Neural cell (in vitro differentiated cells): Measurements from ENCODE around the gene PTPRR. TPM values are rescaled to one million over a fixed set of nuclear protein-coding genes. Genes with fewer than 3 reads are reported as not detected.

Experiments
- H2AFZ ChIP-seq: fragments of 200-600, 300-800 bp; sonication (generic), shearing (Covaris generic); 2 replicates; pipeline ENCODE4 v1.6.0; 2014; ENCODE audit warnings: low read depth, mild to moderate bottlenecking, antibody characterized with exemption, low read length, moderate library complexity
- H3F3A ChIP-seq: fragments of 200-600 bp; shearing (Covaris generic); 2 replicates; pipeline ENCODE4 v1.6.1; 2016; ENCODE audit warnings: mild to moderate bottlenecking, moderate library complexity, mixed read lengths, antibody characterized with exemption, low read length; ENCODE audit not compliant: insufficient read depth, poor library complexity, severe bottlenecking
- H3K27ac ChIP-seq: fragments of 200-600, 300-800 bp; sonication (generic), shearing (Covaris generic); 2 replicates; pipeline ENCODE4 v1.5.1; 2014; ENCODE audit warnings: mild to moderate bottlenecking, low read length, moderate library complexity
- H3K27me3 ChIP-seq: fragments of 300-800, 200-600 bp; sonication (generic), shearing (Covaris generic); 2 replicates; pipeline ENCODE4 v1.6.0; 2014; ENCODE audit warnings: mild to moderate bottlenecking, low read depth, low read length, moderate library complexity; ENCODE audit not compliant: insufficient read depth
- H3K36me3 ChIP-seq: fragments of 300-800, 200-600 bp; sonication (generic), shearing (Covaris generic); 2 replicates; pipeline ENCODE4 v1.5.1; 2014; ENCODE audit warnings: mild to moderate bottlenecking, antibody characterized with exemption, low read length, moderate library complexity; ENCODE audit not compliant: insufficient read depth
- H3K4me2 ChIP-seq: fragments of 300-800, 200-600 bp; sonication (generic), shearing (Covaris generic); 2 replicates; pipeline ENCODE4 v1.6.0; 2014; ENCODE audit warnings: mild to moderate bottlenecking, low read length
- H3K4me3 ChIP-seq: fragments of 300-800, 200-600 bp; sonication (generic), shearing (Covaris generic); 2 replicates; pipeline ENCODE4 v1.5.1; 2014; ENCODE audit warnings: mild to moderate bottlenecking, low read length, moderate library complexity
- H3K79me2 ChIP-seq: fragments of 200-600 bp; shearing (Covaris generic); replicated peaks from 2 replicates; pipeline ENCODE4 v1.6.0; 2014; ENCODE audit warnings: mild to moderate bottlenecking, low read length, moderate library complexity; ENCODE audit not compliant: insufficient read depth
- H3K9ac ChIP-seq: fragments of 300-800, 200-600 bp; sonication (generic), shearing (Covaris generic); 2 replicates; pipeline ENCODE4 v1.6.1; 2016; ENCODE audit warnings: mild to moderate bottlenecking, low read length, mixed read lengths
- H3K9me2 ChIP-seq: fragments of 200-600 bp; shearing (Covaris generic); 2 replicates; pipeline ENCODE4 v1.6.1; 2016; ENCODE audit warnings: mild to moderate bottlenecking, low read length, mixed read lengths; ENCODE audit not compliant: insufficient read depth
- H3K9me3 ChIP-seq: fragments of 200-600, 300-800 bp; sonication (generic), shearing (Covaris generic); 2 replicates; pipeline ENCODE4 v1.6.1; 2016; ENCODE audit warnings: mild to moderate bottlenecking, mixed run types, low read length, moderate library complexity, mixed read lengths
- H4K20me1 ChIP-seq: fragments of 200-600 bp; shearing (Covaris generic); 2 replicates; pipeline ENCODE4 v1.6.1; 2016; ENCODE audit warnings: mild to moderate bottlenecking, mixed run types; ENCODE audit not compliant: insufficient read depth
- EP300 ChIP-seq: fragments of 450-650 bp; conservative IDR thresholded peaks from 2 replicates; pipeline ENCODE4 v1.6.1; 2014; ENCODE audit warnings: antibody characterized with exemption, mild to moderate bottlenecking, moderate library complexity; ENCODE audit not compliant: poor library complexity, severe bottlenecking
- EZH2 ChIP-seq: fragments of 200-600, 300-800 bp; shearing (Covaris generic), sonication (generic); IDR thresholded peaks from 2 replicates; pipeline ENCODE4 v1.6.1; 2014; ENCODE audit warnings: antibody characterized with exemption, low read length, borderline replicate concordance, mild to moderate bottlenecking; ENCODE audit not compliant: insufficient read depth, poor library complexity, severe bottlenecking
- MXI1 ChIP-seq: fragments of 450-650 bp; conservative IDR thresholded peaks from 2 replicates; pipeline ENCODE4 v1.6.1; 2014; ENCODE audit warnings: antibody characterized with exemption, mild to moderate bottlenecking; ENCODE audit not compliant: poor library complexity, severe bottlenecking
- POLR2AphosphoS5 ChIP-seq: IDR thresholded peaks from 2 replicates; pipeline ENCODE4 v1.6.1; 2012
- RAD21 ChIP-seq: fragments of 450-650 bp; conservative IDR thresholded peaks from 2 replicates; pipeline ENCODE4 v1.6.1; 2014; ENCODE audit warnings: antibody characterized with exemption, mild to moderate bottlenecking, moderate library complexity
- SMC3 ChIP-seq: fragments of 450-650 bp; conservative IDR thresholded peaks from 2 replicates; pipeline ENCODE4 v1.6.1; 2014; ENCODE audit warnings: antibody characterized with exemption, mild to moderate bottlenecking, moderate library complexity; ENCODE audit not compliant: poor library complexity
- TAF1 ChIP-seq: IDR thresholded peaks from 2 replicates; pipeline ENCODE4 v1.6.1; 2012; ENCODE audit warnings: low read depth
- polyA plus RNA-seq: library from polyadenylated mRNA; depleted of rRNA; stranded (reverse); fragments of >200 nt; gene quantifications from 2 replicates; pipeline ENCODE4 v1.2.3, GENCODE V29; 2014
- TF ChIP-seq, protein P1 (sequence below): fragments of 450-650 bp; IDR thresholded peaks from 2 replicates; pipeline ENCODE4 v1.5.1; 2014; ENCODE audit warnings: antibody characterized with exemption, mild to moderate bottlenecking, moderate library complexity; ENCODE audit not compliant: poor library complexity, severe bottlenecking
- TF ChIP-seq, protein P2 (sequence below): IDR thresholded peaks from 2 replicates; pipeline ENCODE4 v1.6.1; 2012; ENCODE audit warnings: borderline replicate concordance

The PTPRR gene
- polyA plus RNA-seq, 1 donor from 2014 or later, result 2.2 TPM

- H3K4me3 ChIP-seq, result no peak overlapping the region
- no peaks in the 10 kb centered on the region for H3K27me3 ChIP-seq
- H3K9ac ChIP-seq, result no peak overlapping the region
- no peaks in the 10 kb centered on the region for H3K9me3 ChIP-seq
- no peaks in the 10 kb centered on the region for H3K36me3 ChIP-seq
- no peaks in the 10 kb centered on the region for H3F3A ChIP-seq
- H3K27ac ChIP-seq, result no peak overlapping the region
- no peaks in the 10 kb centered on the region for H3K79me2 ChIP-seq
- no peaks in the 10 kb centered on the region for H4K20me1 ChIP-seq
- H3K4me2 ChIP-seq, result no peak overlapping the region
- no peaks in the 10 kb centered on the region for H3K9me2 ChIP-seq
- TF ChIP-seq RAD21 (no peak), EZH2 (no peak), SMC3 (no peak), MXI1 (no peak), TAF1 (no peak), POLR2AphosphoS5 (no peak), EP300 (no peak)
- TF ChIP-seq, protein P1, sequence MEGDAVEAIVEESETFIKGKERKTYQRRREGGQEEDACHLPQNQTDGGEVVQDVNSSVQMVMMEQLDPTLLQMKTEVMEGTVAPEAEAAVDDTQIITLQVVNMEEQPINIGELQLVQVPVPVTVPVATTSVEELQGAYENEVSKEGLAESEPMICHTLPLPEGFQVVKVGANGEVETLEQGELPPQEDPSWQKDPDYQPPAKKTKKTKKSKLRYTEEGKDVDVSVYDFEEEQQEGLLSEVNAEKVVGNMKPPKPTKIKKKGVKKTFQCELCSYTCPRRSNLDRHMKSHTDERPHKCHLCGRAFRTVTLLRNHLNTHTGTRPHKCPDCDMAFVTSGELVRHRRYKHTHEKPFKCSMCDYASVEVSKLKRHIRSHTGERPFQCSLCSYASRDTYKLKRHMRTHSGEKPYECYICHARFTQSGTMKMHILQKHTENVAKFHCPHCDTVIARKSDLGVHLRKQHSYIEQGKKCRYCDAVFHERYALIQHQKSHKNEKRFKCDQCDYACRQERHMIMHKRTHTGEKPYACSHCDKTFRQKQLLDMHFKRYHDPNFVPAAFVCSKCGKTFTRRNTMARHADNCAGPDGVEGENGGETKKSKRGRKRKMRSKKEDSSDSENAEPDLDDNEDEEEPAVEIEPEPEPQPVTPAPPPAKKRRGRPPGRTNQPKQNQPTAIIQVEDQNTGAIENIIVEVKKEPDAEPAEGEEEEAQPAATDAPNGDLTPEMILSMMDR, result no peak
- TF ChIP-seq, protein P2, sequence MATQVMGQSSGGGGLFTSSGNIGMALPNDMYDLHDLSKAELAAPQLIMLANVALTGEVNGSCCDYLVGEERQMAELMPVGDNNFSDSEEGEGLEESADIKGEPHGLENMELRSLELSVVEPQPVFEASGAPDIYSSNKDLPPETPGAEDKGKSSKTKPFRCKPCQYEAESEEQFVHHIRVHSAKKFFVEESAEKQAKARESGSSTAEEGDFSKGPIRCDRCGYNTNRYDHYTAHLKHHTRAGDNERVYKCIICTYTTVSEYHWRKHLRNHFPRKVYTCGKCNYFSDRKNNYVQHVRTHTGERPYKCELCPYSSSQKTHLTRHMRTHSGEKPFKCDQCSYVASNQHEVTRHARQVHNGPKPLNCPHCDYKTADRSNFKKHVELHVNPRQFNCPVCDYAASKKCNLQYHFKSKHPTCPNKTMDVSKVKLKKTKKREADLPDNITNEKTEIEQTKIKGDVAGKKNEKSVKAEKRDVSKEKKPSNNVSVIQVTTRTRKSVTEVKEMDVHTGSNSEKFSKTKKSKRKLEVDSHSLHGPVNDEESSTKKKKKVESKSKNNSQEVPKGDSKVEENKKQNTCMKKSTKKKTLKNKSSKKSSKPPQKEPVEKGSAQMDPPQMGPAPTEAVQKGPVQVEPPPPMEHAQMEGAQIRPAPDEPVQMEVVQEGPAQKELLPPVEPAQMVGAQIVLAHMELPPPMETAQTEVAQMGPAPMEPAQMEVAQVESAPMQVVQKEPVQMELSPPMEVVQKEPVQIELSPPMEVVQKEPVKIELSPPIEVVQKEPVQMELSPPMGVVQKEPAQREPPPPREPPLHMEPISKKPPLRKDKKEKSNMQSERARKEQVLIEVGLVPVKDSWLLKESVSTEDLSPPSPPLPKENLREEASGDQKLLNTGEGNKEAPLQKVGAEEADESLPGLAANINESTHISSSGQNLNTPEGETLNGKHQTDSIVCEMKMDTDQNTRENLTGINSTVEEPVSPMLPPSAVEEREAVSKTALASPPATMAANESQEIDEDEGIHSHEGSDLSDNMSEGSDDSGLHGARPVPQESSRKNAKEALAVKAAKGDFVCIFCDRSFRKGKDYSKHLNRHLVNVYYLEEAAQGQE, result no peak
- H2AFZ ChIP-seq, result no peak overlapping the region
These were observed 229.4 kb downstream of the PTPRR start for GRCh38 chr12:70691018-70691672.

- H3K36me3 ChIP-seq, result no peaks in the 10 kb centered on the region
- H3K4me2 ChIP-seq, result no peak overlapping the region
- TF ChIP-seq EP300, result no peak
- TF ChIP-seq RAD21, result no peak
- TF ChIP-seq TAF1, result no peak
- no peak for TF ChIP-seq MXI1
- TF ChIP-seq, protein P1, result no peak
- no peak for TF ChIP-seq EZH2
- TF ChIP-seq, protein P2, result no peak
- no peak for TF ChIP-seq POLR2AphosphoS5
- TF ChIP-seq SMC3, result no peak
- no peaks in the 10 kb centered on the region for H3K9me3 ChIP-seq
- H3K79me2 ChIP-seq, result no peaks in the 10 kb centered on the region
- no peaks in the 10 kb centered on the region for H3K27me3 ChIP-seq
- no peak overlapping the region for H3K4me3 ChIP-seq
- H2AFZ ChIP-seq, result no peak overlapping the region
- H3K9me2 ChIP-seq, result no peaks in the 10 kb centered on the region
- no peaks in the 10 kb centered on the region for H3F3A ChIP-seq
- H3K9ac ChIP-seq, result no peak overlapping the region
- no peak overlapping the region for H3K27ac ChIP-seq
- H4K20me1 ChIP-seq, result no peaks in the 10 kb centered on the region
These were observed 233.6 kb downstream of the PTPRR start for GRCh38 chr12:70686907-70687306.
